GM12878 (cell line): ENCODE data around the gene SMPX. TPM values are rescaled to one million over a fixed set of nuclear protein-coding genes. Genes with fewer than 3 reads are reported as not detected.

Experiments
- ATAC-seq: fragments of 200-7000 bp; cut with Tn5 transposase; 3 replicates; pipeline ENCODE4 v1.9.1; 2020; ENCODE audit warnings: mild to moderate bottlenecking, moderate library complexity
- BruUV-seq: library from RNA; stranded (reverse); fragments of 400-500 nt; replicated peaks from 2 replicates; lab custom pipeline; 2021; lab: Mats Ljungman, UMichigan
- CTCF ChIA-PET: fragments of 300-600 bp; sonication (Branson Sonifier 250); formaldehyde crosslinking; extraction: SDS; loops from one replicate; lab custom pipeline; 2021; ENCODE audit warnings: inconsistent platforms; lab: Yijun Ruan, JAX
- POLR2A ChIA-PET: fragments of 350-600 bp; formaldehyde crosslinking; extraction: SDS; loops from one replicate; lab custom pipeline; 2021; ENCODE audit warnings: inconsistent platforms; lab: Charles Lee
- RAD21 ChIA-PET: fragments of 300-600 bp; sonication (Branson Sonifier 250); formaldehyde crosslinking; loops from one replicate; lab custom pipeline; 2023; ENCODE audit warnings: antibody characterized with exemption; ENCODE audit not compliant: unreplicated experiment; lab: Charles Lee
- SMC1A ChIA-PET: fragments of 300-600 bp; sonication (Branson Sonifier 250); formaldehyde crosslinking; loops from one replicate; lab custom pipeline; 2023; ENCODE audit not compliant: unreplicated experiment, uncharacterized antibody; lab: Charles Lee
- DNase-seq: peaks from one replicate; pipeline ENCODE4 v3.0.0-alpha.2; 2011; ENCODE audit warnings: low read depth, low spot score
- FAIRE-seq: peaks from 3 replicates; lab custom pipeline; 2011; peaks lifted over from hg19 to GRCh38; lab: Jason Lieb, UNC
- H2AFZ ChIP-seq: 2 replicates; pipeline ENCODE4 v1.6.0; 2011; ENCODE audit warnings: low read depth, low read length, control low read depth; ENCODE audit not compliant: control insufficient read depth
- H3K27ac ChIP-seq: 2 replicates; pipeline ENCODE4 v1.5.1; 2011; ENCODE audit warnings: control low read depth; ENCODE audit not compliant: control insufficient read depth, insufficient read depth
- H3K27me3 ChIP-seq, 2 experiments: replicated peaks in 1 of 2; 2 replicates each; pipeline versions ENCODE4 v1.6.0 to v1.6.1; 2011; ENCODE audit warnings: low read length in 1 of 2; ENCODE audit not compliant: control insufficient read depth in 2 of 2, insufficient read depth in 2 of 2
- H3K36me3 ChIP-seq, 2 experiments: 2 replicates each; pipeline ENCODE4 v1.5.1; 2011; ENCODE audit warnings: low read length in 1 of 2; ENCODE audit not compliant: control insufficient read depth in 2 of 2, insufficient read depth in 2 of 2
- H3K4me1 ChIP-seq: 2 replicates; pipeline ENCODE4 v1.6.1; 2011; ENCODE audit warnings: mild to moderate bottlenecking, low read length, moderate library complexity, mixed read lengths; ENCODE audit not compliant: control insufficient read depth, insufficient read depth
- H3K4me2 ChIP-seq: 2 replicates; pipeline ENCODE4 v1.6.0; 2011; ENCODE audit warnings: control low read depth; ENCODE audit not compliant: control insufficient read depth, insufficient read depth
- H3K4me3 ChIP-seq: fragments of 200-600 bp; sonication (generic); 2 replicates; pipeline ENCODE4 v1.5.1; 2016
- H3K79me2 ChIP-seq: 2 replicates; pipeline ENCODE4 v1.6.0; 2011; ENCODE audit warnings: low read length; ENCODE audit not compliant: control insufficient read depth, insufficient read depth
- H3K9ac ChIP-seq: 2 replicates; pipeline ENCODE4 v1.8.0; 2011; ENCODE audit warnings: low read length, control low read depth, mixed read lengths; ENCODE audit not compliant: control insufficient read depth, insufficient read depth
- H3K9me3 ChIP-seq: replicated peaks from 3 replicates; pipeline ENCODE4 v1.5.1; 2011; ENCODE audit warnings: mild to moderate bottlenecking, low read length; ENCODE audit not compliant: control insufficient read depth, insufficient read depth
- H4K20me1 ChIP-seq: 2 replicates; pipeline ENCODE4 v1.6.0; 2011; ENCODE audit not compliant: control insufficient read depth, insufficient read depth
- BHLHE40 ChIP-seq, 2 experiments: fragments of 450-650 bp in 1 of 2; IDR thresholded peaks; 2 replicates each; pipeline ENCODE4 v1.6.1; 2011 to 2017; ENCODE audit warnings: low read depth in 2 of 2, borderline replicate concordance in 1 of 2, improper control_type of control experiment in 1 of 2, low read length in 1 of 2, mild to moderate bottlenecking in 1 of 2
- FOS ChIP-seq: IDR thresholded peaks from 3 replicates; pipeline ENCODE4 v1.6.1; 2011; ENCODE audit warnings: borderline replicate concordance; ENCODE audit not compliant: insufficient read length; ENCODE audit errors: extremely low read depth
- FOXK2 ChIP-seq: fragments of 450-650 bp; IDR thresholded peaks from 2 replicates; pipeline ENCODE4 v1.6.1; 2017; ENCODE audit warnings: mild to moderate bottlenecking, moderate library complexity
- HCFC1 ChIP-seq: fragments of 150-350 bp; IDR thresholded peaks from 2 replicates; pipeline ENCODE4 v1.6.1; 2014; ENCODE audit warnings: low read length
- NR2F1 ChIP-seq: fragments of 450-650 bp; conservative IDR thresholded peaks from 2 replicates; pipeline ENCODE4 v1.6.1; 2017; ENCODE audit warnings: mild to moderate bottlenecking
- POLR2AphosphoS5 ChIP-seq: IDR thresholded peaks from 2 replicates; pipeline ENCODE4 v1.6.1; 2011; ENCODE audit warnings: mild to moderate bottlenecking, low read length, inconsistent platforms
- SIX5 ChIP-seq: IDR thresholded peaks from 2 replicates; pipeline ENCODE4 v1.6.1; 2011; ENCODE audit warnings: mild to moderate bottlenecking, low read depth, low read length, moderate library complexity; ENCODE audit not compliant: severe bottlenecking
- SMAD5 ChIP-seq: IDR thresholded peaks from 2 replicates; pipeline ENCODE4 v1.6.1; 2016; ENCODE audit warnings: antibody characterized with exemption, low read depth
- SMARCA5 ChIP-seq: fragments of 450-650 bp; IDR thresholded peaks from 2 replicates; pipeline ENCODE4 v1.6.1; 2017; ENCODE audit warnings: mild to moderate bottlenecking
- SMC3 ChIP-seq: IDR thresholded peaks from 2 replicates; pipeline ENCODE4 v1.6.1; 2011; ENCODE audit warnings: low read length, improper control_type of control experiment, borderline replicate concordance
- TBL1XR1 ChIP-seq: IDR thresholded peaks from 2 replicates; pipeline ENCODE4 v1.6.1; 2012; ENCODE audit warnings: low read depth, low read length, improper control_type of control experiment
- ZNF384 ChIP-seq: IDR thresholded peaks from 2 replicates; pipeline ENCODE4 v1.6.1; 2012; ENCODE audit warnings: low read depth, mild to moderate bottlenecking, low read length, improper control_type of control experiment, borderline replicate concordance
- ZNF622 ChIP-seq: fragments of 450-650 bp; IDR thresholded peaks from 2 replicates; pipeline ENCODE4 v1.6.1; 2017; ENCODE audit warnings: mild to moderate bottlenecking, inconsistent platforms
- ZSCAN29 ChIP-seq: fragments of 450-650 bp; IDR thresholded peaks from 2 replicates; pipeline ENCODE4 v1.6.1; 2017; ENCODE audit warnings: mild to moderate bottlenecking, moderate library complexity
- WGBS: methylation state at CpG from one replicate; pipeline ENCODE4 v1.1.6; 2016; ENCODE audit warnings: low lambda C conversion rate; ENCODE audit not compliant: insufficient replicate concordance, insufficient coverage; ENCODE audit errors: missing lambda C conversion rate; 5-methylcytosine and 5-hydroxymethylcytosine counted together
- in situ Hi-C: fragments of 300-500 bp; cut with MboI; formaldehyde crosslinking; loops from 9 replicates; pipeline ENCODE4 v1.14.3; 2018; ENCODE audit warnings: mixed read lengths
- intact Hi-C: fragments of 100-400 bp; cut with micrococcal nuclease; formaldehyde crosslinking; loops from one replicate; pipeline ENCODE4 v1.14.2; 2022; ENCODE audit not compliant: unreplicated experiment
- polyA plus RNA-seq, 11 experiments: library from polyadenylated mRNA; depleted of rRNA in 4 of 11; unstranded in 6 of 11; stranded (reverse) in 5 of 11; fragments of >200 nt; fragmentation: Nextera tagmentation in 4 of 11; fragmentation: Illumina TruSeq in 1 of 11; extraction: Ambion mirVana in 4 of 11; extraction: Trizol in 1 of 11; gene quantifications; 1 replicate in 1 of 11; 2 replicates in 10 of 11; pipeline versions ENCODE4 v1.2.1 to v1.2.3, GENCODE V29; 2011 to 2016; ENCODE audit warnings: inconsistent platforms in 2 of 11, missing spikeins in 2 of 11, low read depth in 1 of 11
- total RNA-seq, 4 experiments: library from RNA; depleted of rRNA in 3 of 4; stranded (reverse); fragments of >200 nt in 3 of 4; fragmentation: Illumina TruSeq in 1 of 4; extraction: Trizol in 1 of 4; gene quantifications; 2 replicates each; pipeline versions ENCODE4 v1.2.1 to v1.2.3, GENCODE V29; 2013 to 2021
- TF ChIP-seq, protein P1 (sequence below): IDR thresholded peaks from 2 replicates; pipeline ENCODE4 v1.6.1; 2012; ENCODE audit warnings: low read depth, low read length, improper control_type of control experiment
- TF ChIP-seq, protein P2 (sequence below): IDR thresholded peaks from 2 replicates; pipeline ENCODE4 v1.6.1; 2012; ENCODE audit warnings: low read depth, low read length, improper control_type of control experiment
- TF ChIP-seq, protein P3 (sequence below): fragments of 450-650 bp; IDR thresholded peaks from 2 replicates; pipeline ENCODE4 v1.6.1; 2017; ENCODE audit warnings: low read depth, mild to moderate bottlenecking, moderate library complexity
- TF ChIP-seq, protein P4 (sequence below): fragments of 450-650 bp; IDR thresholded peaks from 2 replicates; pipeline ENCODE4 v1.6.1; 2018; ENCODE audit warnings: mild to moderate bottlenecking, low read depth, moderate library complexity; ENCODE audit not compliant: partially characterized antibody

Gene SMPX
- total and polyA plus RNA-seq, 10 of the 15 experiments (the other 5 are each of a cell fraction or from before 2014, with no cell fraction given): 0.08 to 0.09 TPM; not detected in 8

DNA sequence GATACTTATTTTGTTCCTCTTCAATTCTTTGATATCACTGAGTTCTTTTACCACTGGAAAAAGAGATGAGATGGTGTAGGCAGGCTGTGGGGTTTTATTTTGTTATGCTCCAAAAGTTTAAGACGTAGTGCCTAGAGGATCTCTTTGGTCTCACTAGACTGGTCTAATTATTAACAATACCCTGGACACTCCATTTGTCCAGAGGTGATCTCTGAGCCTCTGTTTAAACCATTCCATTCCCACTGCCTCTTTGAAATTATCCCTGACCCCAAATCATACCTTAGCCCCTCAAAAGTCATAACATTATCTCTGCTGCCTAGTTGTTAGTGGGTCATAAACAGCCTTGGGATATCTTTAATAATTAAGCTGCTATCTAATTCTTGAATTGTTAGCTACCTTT is 24.2 kb downstream of the SMPX start:
- H4K20me1 ChIP-seq: no peaks in the 10 kb centered on the region
- H2AFZ ChIP-seq: no peak overlapping the region
- WGBS: 0% methylated on average over 1 of the region's 1 CpG
- no peaks in the 10 kb centered on the region for H3K27me3 ChIP-seq
- H3K36me3 ChIP-seq: no peaks in the 10 kb centered on the region
- H3K27ac ChIP-seq: no peak overlapping the region
- CTCF ChIA-PET: interaction anchor here (2.1 kb wide), 1 partner anchor 11 kb away, joined by 6 read pairs; no protein-coding TSS in a partner anchor
- no peaks in the 10 kb centered on the region for H3K79me2 ChIP-seq
- SMC1A ChIA-PET: no interaction called here
- no peaks in the 10 kb centered on the region for H3K9me3 ChIP-seq
- ATAC-seq (no peak), FAIRE-seq (no peak), DNase-seq (no peak)
- POLR2A ChIA-PET: no interaction called here
- no peak overlapping the region for H3K4me2 ChIP-seq
- H3K9ac ChIP-seq: no peak overlapping the region
- in situ Hi-C loops: no loop called here
- H3K4me3 ChIP-seq: no peak overlapping the region
- H3K4me1 ChIP-seq: no peaks in the 10 kb centered on the region
- no TSS peak for BruUV-seq
- RAD21 ChIA-PET: no interaction called here
- intact Hi-C loops: loop anchor here (10.0 kb wide), 1 partner anchor 249 kb away; no protein-coding TSS in a partner anchor
- TF ChIP-seq HCFC1 (no peak), BHLHE40 (IDR thresholded peaks at IDR 0.05; ENCODE audit: borderline replicate concordance in 1 of 2, low read depth in 2 of 2, low read length in 1 of 2) (no peak), SMAD5 (no peak), ZNF622 (no peak), ZNF384 (no peak), ZSCAN29 (no peak), SMC3 (no peak), FOXK2 (no peak), FOS (no peak), POLR2AphosphoS5 (no peak), SMARCA5 (no peak), SIX5 (no peak), NR2F1 (no peak), TBL1XR1 (no peak)
- TF ChIP-seq, protein P1, sequence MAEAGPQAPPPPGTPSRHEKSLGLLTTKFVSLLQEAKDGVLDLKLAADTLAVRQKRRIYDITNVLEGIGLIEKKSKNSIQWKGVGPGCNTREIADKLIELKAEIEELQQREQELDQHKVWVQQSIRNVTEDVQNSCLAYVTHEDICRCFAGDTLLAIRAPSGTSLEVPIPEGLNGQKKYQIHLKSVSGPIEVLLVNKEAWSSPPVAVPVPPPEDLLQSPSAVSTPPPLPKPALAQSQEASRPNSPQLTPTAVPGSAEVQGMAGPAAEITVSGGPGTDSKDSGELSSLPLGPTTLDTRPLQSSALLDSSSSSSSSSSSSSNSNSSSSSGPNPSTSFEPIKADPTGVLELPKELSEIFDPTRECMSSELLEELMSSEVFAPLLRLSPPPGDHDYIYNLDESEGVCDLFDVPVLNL: no peak
- TF ChIP-seq, protein P2, sequence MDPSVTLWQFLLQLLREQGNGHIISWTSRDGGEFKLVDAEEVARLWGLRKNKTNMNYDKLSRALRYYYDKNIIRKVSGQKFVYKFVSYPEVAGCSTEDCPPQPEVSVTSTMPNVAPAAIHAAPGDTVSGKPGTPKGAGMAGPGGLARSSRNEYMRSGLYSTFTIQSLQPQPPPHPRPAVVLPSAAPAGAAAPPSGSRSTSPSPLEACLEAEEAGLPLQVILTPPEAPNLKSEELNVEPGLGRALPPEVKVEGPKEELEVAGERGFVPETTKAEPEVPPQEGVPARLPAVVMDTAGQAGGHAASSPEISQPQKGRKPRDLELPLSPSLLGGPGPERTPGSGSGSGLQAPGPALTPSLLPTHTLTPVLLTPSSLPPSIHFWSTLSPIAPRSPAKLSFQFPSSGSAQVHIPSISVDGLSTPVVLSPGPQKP: no peak
- TF ChIP-seq, protein P3, sequence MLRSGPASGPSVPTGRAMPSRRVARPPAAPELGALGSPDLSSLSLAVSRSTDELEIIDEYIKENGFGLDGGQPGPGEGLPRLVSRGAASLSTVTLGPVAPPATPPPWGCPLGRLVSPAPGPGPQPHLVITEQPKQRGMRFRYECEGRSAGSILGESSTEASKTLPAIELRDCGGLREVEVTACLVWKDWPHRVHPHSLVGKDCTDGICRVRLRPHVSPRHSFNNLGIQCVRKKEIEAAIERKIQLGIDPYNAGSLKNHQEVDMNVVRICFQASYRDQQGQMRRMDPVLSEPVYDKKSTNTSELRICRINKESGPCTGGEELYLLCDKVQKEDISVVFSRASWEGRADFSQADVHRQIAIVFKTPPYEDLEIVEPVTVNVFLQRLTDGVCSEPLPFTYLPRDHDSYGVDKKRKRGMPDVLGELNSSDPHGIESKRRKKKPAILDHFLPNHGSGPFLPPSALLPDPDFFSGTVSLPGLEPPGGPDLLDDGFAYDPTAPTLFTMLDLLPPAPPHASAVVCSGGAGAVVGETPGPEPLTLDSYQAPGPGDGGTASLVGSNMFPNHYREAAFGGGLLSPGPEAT: no peak
- TF ChIP-seq, protein P4, sequence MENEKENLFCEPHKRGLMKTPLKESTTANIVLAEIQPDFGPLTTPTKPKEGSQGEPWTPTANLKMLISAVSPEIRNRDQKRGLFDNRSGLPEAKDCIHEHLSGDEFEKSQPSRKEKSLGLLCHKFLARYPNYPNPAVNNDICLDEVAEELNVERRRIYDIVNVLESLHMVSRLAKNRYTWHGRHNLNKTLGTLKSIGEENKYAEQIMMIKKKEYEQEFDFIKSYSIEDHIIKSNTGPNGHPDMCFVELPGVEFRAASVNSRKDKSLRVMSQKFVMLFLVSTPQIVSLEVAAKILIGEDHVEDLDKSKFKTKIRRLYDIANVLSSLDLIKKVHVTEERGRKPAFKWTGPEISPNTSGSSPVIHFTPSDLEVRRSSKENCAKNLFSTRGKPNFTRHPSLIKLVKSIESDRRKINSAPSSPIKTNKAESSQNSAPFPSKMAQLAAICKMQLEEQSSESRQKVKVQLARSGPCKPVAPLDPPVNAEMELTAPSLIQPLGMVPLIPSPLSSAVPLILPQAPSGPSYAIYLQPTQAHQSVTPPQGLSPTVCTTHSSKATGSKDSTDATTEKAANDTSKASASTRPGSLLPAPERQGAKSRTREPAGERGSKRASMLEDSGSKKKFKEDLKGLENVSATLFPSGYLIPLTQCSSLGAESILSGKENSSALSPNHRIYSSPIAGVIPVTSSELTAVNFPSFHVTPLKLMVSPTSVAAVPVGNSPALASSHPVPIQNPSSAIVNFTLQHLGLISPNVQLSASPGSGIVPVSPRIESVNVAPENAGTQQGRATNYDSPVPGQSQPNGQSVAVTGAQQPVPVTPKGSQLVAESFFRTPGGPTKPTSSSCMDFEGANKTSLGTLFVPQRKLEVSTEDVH: no peak
